ENCODE data around the gene MAPK12. TPM values are rescaled to one million over a fixed set of nuclear protein-coding genes. Genes with fewer than 3 reads are reported as not detected.
A peak's percentile ranks its signal among the peaks of the same experiment; 100 is the strongest.
"Not testable (repeated sequence)": the region's sequence is repeated elsewhere in the genome, so short reads cannot be mapped to it uniquely, and the experiment has no call there.

The MAPK12 gene
- total and polyA plus RNA-seq, 9 donors, result 0.87 to 35.3 (median 23.3) TPM

DNA sequence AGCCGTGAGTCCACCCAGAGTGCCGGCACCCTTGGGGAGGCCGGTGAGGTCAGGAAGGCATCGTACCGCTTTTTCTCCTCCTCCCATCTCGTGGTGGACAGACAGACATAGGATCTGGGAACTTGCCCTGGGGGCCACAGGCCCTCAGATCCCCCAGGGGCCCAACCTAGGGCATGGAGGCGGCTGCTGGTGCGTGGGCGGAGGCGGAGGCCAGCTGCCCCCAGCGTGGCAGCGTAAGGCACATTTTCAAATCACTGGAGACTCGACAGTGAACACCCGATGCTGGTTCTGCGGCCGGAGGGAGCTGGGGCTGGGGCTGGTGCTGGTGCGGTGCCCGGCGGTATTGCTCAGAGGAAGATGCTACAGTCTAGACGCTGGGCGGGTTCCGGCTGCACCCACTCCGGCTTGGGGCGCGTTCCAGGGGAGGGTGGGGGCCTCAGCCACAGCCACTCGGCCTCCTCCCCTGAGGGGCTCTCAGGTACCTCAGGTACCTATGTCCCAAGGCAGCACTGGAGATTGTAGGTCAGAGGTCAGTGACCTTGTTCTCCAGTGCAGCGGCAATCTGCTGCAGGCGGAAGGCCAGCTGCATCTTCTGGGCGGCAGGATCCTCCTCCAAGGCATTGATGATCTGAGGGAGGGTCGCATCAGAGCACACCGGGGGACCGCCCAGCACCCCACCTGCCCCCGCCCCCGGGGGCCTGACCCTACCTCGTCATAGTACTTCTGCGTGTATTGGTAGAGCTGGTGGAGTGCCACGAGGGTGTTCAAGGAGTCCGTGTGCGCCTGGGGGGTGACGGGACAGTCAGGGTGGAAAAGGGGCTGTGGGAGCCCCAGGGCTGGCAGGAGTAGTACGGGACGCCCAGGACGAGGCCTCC is 13.9 kb upstream of the MAPK12 start:
- 72 to 77% (median 73%) methylated on average over 27 to 43 of the region's 43 CpGs for WGBS, 3 donors
- Histone ChIP-seq H3K36me3 (peaks cover 4% of the 10 kb centered on the region), H3K27ac (no peak overlapping the region), H3K27me3 (no peaks in the 10 kb centered on the region), H3K9me3 (no peaks in the 10 kb centered on the region), H3K4me3 (no peak overlapping the region), H3K4me1 (ENCODE audit: insufficient read depth) (peaks cover 8% of the 10 kb centered on the region)
- DNase-seq, result no peak
- intact Hi-C loops (cut with DNase I), result loop anchor here (2.0 to 5.0 kb wide), 3 partner anchors 51 to 67 kb away; partner anchors contain the start of genes DENND6B (in 4 of the 4) and PPP6R2 (in 1 of the 4)
- TF ChIP-seq CTCF (IDR thresholded peaks at IDR 0.05) (no peak), EP300 (IDR thresholded peaks at IDR 0.05) (no peak), POLR2A (IDR thresholded peaks at IDR 0.05) (no peak)

DNA sequence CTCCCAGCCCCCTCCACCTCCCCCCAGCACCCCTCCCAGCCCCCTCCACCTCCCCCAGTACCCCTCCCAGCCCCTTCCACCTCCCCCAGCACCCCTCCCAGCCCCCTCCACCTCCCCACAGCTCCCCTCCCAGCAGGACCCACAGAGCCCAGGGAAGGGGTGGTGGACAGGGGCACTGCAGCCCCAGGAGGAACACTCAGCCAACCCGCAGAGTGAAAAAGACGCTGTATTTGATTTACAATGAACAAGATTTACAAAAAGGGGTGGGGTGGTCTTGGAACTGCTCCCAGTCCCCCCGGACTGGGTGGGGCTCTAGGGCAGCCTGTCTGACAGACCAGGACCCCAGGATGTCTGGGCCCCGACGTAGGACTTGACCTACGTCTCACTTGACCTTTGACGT is 13.3 kb upstream of the MAPK12 start:
- Histone ChIP-seq H3K4me1 (ENCODE audit: insufficient read depth) (peaks cover 8% of the 10 kb centered on the region), H3K27ac (no peak overlapping the region), H3K36me3 (peaks cover 4% of the 10 kb centered on the region), H3K9me3 (no peaks in the 10 kb centered on the region), H3K27me3 (no peaks in the 10 kb centered on the region), H3K4me3 (no peak overlapping the region)
- DNase-seq, result no peak
- intact Hi-C loops (cut with DNase I), result loop anchor here (2.0 to 5.0 kb wide), 3 partner anchors 52 to 68 kb away; partner anchors contain the start of genes DENND6B (in 4 of the 4) and PPP6R2 (in 1 of the 4)
- 55 to 63% (median 60%) methylated on average over 7 of the region's 7 CpGs for WGBS, 3 donors
- TF ChIP-seq POLR2A (IDR thresholded peaks at IDR 0.05), result no peak
- TF ChIP-seq EP300 (IDR thresholded peaks at IDR 0.05), result no peak
- TF ChIP-seq CTCF (IDR thresholded peaks at IDR 0.05), result no peak

DNA sequence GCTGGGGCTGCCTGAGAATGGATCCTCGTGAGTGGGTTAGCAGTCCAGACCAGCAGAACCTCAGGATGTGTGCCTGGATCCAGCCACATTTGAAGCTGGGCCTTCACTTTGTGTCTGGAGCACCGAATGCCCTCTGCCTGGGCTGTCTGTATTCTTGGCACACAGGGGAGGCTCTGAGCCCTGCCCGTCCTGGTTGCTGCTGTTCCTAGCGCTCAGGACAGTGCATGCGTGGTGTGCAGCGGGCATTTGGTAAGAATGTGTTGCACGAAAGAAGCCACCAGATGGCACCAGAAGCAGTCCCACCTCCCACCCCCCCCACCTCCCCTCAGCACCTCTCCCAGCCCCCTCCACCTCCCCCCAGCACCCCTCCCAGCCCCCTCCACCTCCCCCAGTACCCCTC is 12.8 kb upstream of the MAPK12 start:
- Histone ChIP-seq H3K4me1 (ENCODE audit: insufficient read depth) (peaks cover 13% of the 10 kb centered on the region), H3K27ac (no peak overlapping the region), H3K9me3 (no peaks in the 10 kb centered on the region), H3K4me3 (no peak overlapping the region), H3K36me3 (peaks cover 4% of the 10 kb centered on the region), H3K27me3 (no peaks in the 10 kb centered on the region)
- intact Hi-C loops (cut with DNase I), result loop anchor here in 1 of 4 donors (2.0 kb wide), 1 partner anchor 52 kb away; the partner anchor contains the start of gene DENND6B
- peak in 3 of 5 donors; percentile 56 to 71 (median 68) for DNase-seq
- TF ChIP-seq CTCF (IDR thresholded peaks at IDR 0.05) (no peak), EP300 (IDR thresholded peaks at IDR 0.05) (no peak), POLR2A (IDR thresholded peaks at IDR 0.05) (no peak)
- 33 to 54% (median 49%) methylated on average over 6 to 7 of the region's 7 CpGs for WGBS, 3 donors

DNA sequence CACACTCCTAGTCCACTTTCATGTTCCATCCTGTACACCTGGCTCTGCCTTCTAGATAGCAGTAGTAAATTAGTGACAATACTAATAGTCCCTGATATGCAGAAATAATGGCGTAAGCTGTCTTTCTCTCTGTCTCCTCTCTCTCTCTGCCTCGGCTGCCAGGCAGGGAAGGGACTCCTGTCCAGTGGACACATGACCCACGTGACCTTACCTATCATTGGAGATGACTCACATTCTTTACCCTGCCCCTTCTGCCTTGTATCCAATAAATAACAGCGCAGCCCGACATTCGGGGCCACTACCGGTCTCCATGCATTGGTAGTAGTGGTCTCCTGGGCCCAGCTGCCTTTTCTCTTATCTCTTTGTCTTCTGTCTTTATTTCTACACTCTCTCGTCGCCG is 12.3 kb upstream of the MAPK12 start:
- H3K4me1 ChIP-seq (ENCODE audit: insufficient read depth), result peaks cover 15% of the 10 kb centered on the region
- not testable (repeated sequence) for DNase-seq, H3K27me3 ChIP-seq, H3K4me3 ChIP-seq, H3K27ac ChIP-seq, H3K36me3 ChIP-seq, H3K9me3 ChIP-seq
- intact Hi-C loops (cut with DNase I), result loop anchor here in 1 of 4 donors (2.0 kb wide), 1 partner anchor 53 kb away; the partner anchor contains the start of gene DENND6B
- 71 to 73% (median 73%) methylated on average over 10 of the region's 10 CpGs for WGBS, 3 donors

DNA sequence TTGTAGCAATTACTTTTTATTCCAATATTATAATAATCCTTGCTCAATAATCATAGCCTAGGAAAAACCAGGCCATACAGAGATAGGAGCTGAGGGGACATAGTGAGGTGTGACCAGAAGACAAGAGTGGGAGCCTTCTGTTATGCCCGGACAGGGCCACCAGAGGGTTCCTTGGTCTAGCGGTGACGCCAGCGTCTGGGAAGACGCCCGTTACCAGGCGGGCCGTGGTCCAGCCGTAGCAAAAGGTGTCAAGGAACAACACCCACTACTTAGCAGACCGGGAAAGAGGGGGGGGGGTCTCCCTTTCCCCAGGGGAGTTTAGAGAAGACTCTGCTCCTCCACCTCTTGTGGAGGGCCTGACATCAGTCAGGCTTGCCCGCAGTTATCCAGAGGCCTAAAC is 11.9 kb upstream of the MAPK12 start:
- peaks cover 18% of the 10 kb centered on the region for H3K4me1 ChIP-seq (ENCODE audit: insufficient read depth)
- intact Hi-C loops (cut with DNase I); H3K9me3 ChIP-seq; H3K27ac ChIP-seq; H3K4me3 ChIP-seq; H3K36me3 ChIP-seq; DNase-seq; H3K27me3 ChIP-seq: not testable (repeated sequence)
- 63 to 70% (median 68%) methylated on average over 6 to 11 of the region's 11 CpGs for WGBS, 3 donors
